Stimulated activated CD8-positive, alpha-beta memory T cell treated with anti-CD3 and anti-CD28 coated beads, Interleukin-7, amount 100 ng/mL, for 48 hours (primary cell): ENCODE data around the gene UBP1.
"Not testable (repeated sequence)": the region's sequence is repeated elsewhere in the genome, so short reads cannot be mapped to it uniquely, and the experiment has no call there.

Experiments
- DNase-seq, 2 donors: peaks; one replicate each; pipeline ENCODE4 v3.0.0-alpha.2; 2020; ENCODE audit warnings: low read depth in 1 of 2; ENCODE audit errors: extremely low read depth in 1 of 2

The UBP1 gene

GRCh38 chr3:33437556-33438283 lies 2.5 kb downstream of the UBP1 start:
- DNase-seq = no peak

GRCh38 chr3:33433843-33434242 lies 6.4 kb downstream of the UBP1 start:
- DNase-seq = no peak

DNA sequence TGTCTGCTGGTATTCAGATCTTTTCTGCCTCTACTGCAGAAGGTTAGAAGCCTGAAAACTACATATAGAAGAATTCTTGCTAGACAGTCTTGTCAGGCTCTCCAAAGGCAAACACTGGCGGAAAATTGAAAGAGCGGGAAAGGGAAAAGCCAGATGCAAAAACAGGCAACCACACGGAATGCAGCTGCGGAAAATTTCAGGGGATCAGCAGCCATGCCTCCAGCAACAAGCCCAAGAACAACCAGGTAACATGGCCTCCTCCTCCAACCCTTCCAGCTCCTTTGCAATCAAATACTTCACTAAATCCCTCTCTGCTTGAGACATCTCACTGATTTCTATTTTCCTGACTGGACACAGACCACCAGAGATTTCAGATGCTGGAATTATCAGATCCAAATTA lies 9.6 kb downstream of the UBP1 start:
- DNase-seq = no peak

- DNase-seq = no peak
These were observed 10.1 kb downstream of the UBP1 start for GRCh38 chr3:33430061-33430460.

- not testable (repeated sequence) for DNase-seq
These were observed 10.9 kb downstream of the UBP1 start for GRCh38 chr3:33429306-33429705.

GRCh38 chr3:33428734-33429133 lies 11.5 kb downstream of the UBP1 start:
- no peak for DNase-seq

DNA sequence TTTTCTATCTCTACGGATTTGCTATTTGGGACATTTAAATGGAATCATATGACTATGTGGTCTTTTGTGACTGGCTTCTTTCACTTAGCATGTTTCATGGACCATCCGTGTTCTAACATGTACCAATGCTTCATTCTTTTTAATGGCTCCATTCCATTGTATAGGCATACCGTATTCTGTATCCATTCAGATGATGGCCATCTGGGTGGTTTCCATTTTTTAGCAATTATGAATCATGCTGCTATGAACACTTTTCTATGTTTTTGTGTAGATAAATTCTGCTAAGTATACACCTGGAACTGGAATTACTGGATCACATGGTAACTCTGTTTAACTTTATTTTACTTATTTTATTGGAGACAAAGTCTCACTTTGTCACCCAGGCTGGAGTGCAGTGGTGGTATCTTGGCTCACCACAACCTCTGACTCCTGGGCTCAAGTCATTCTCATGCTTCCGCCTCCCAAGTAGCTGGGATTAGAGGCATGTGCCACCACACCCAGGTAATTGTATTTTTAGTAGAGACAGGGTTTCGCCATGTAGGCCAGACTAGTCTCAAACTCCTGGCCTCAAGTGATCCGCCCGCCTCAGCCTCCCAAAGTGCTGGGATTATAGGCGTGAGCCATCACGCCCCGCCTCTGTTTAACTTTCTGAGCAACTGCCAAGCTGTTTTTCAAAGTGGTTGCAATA lies 13.4 kb downstream of the UBP1 start:
- no peak for DNase-seq

DNA sequence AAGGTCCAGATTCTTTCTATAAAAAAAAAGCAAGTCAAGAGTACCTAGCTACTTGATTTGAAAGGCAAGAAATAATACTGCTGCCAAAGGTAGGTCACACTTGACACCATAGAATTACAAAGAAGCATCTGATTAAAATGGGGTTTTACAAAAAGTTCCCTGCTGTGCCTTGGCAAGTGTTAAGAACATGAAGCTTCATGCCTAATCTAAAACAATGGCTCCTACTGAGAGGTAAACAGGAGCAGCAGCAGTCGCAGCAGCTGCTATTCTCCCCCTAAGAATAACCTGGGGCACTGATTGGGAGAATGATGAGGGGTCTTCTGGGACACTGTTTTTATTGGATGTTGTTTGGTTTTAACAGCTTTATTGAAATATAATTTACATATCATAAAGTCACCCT lies 14.1 kb downstream of the UBP1 start:
- no peak for DNase-seq

DNA sequence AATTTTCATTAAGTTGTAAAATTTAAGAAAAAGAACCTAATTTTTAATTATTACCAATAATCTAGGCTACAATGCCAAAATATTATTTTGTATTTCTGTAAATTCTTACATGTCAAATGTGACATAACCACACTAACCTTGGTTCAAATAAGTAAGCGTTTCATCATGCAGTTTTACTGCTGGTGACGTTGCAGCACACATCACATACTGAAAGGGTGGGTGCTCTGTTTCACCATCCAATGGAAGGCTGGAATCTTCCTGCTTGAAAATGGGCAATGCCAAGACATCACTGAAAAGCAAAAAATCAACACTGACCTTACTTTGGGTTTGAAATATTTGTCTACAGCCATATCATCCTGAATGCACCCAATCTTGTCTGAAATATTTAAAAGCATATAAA lies 14.8 kb downstream of the UBP1 start:
- no peak for DNase-seq

GRCh38 chr3:33424606-33425452 lies 15.4 kb downstream of the UBP1 start:
- no peak for DNase-seq

DNA sequence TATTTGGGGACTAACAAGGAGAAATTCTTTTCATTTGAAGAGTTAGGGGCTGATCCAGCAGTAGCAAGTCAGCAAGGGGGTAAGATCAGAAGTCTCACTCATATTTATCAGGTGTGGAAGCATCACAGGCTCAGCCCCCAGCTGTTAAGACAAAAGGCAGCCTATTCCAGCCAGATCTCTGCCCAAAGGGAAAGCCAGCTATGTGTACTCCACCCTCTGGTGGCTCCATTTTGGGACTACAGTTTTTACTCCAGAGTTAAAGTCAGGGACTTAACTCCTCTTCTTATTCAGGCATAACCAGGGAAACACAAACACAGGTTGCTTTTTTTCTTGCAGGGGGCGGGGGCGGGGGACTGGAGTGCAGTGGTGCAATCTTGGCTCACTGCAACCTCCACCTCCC lies 19.2 kb downstream of the UBP1 start:
- no peak for DNase-seq

DNA sequence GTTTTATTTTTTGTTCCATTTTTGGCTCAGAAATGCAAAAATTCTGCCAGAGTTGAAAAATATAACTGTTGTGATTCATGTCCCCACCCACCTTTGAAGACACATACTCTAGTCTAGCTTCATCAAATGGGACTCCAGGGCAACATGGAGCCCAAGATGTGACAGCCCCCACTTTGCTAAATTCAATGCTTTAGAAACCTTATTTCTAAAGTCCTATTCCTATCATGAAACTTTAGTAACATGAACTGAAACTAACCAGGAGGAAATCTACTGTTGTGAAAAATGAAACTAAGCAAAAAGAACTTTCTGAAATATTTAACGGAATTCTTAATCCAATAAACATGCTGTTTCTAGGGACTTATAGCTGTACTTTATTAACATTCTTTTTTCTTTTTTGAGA lies 20.3 kb downstream of the UBP1 start:
- DNase-seq = no peak

DNA sequence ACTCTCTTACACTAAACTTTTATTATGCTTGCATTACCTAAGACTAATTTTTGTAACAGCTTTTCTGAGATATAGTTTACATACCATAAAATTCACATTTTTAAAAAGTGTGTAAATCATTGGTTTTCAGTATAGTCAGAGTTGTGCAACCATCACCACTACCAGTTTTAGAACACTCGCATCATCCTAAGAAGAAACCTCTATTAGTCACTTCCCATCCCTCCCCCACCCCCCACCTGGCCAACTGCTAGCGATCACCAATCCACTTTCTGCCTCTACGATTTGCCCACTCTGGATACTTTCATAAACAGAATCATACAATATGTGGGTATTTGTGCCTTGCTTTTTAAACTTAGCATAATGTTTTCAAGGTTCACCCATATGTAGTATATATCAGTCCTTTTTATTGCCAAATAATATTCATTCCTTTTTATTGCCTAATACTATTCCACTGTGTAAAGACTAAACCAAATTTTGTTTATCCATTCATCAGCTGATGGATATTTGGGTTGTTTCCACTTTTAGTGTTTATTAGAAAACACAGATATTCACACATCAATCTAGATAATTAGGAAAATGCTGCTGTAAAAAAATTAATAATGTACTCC lies 23.0 kb downstream of the UBP1 start:
- no peak for DNase-seq

GRCh38 chr3:33410816-33411215 lies 29.4 kb downstream of the UBP1 start:
- not testable (repeated sequence) for DNase-seq

GRCh38 chr3:33403756-33404155 lies 36.4 kb downstream of the UBP1 start:
- no peak for DNase-seq

GRCh38 chr3:33402936-33403335 lies 37.3 kb downstream of the UBP1 start:
- no peak for DNase-seq

GRCh38 chr3:33401781-33402180 lies 38.4 kb downstream of the UBP1 start:
- DNase-seq = no peak

DNA sequence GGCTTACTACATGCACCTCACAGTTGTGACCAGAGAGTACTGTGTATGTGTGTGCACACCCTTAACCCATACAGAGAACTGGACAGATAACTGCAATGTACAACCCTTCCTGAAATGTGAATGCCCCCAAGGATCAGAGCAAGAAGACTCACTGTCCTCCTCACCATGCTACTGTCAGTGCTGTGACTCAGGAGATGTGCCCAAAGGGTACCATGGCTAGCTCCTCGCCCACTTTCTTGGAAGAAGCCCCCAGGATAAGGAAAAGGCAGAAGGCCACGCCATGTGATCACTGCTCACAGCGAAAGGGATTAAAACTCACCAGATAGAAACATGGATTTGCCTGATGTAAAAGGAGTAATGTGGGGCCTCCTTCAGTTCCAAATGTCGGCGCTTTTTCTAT lies 41.8 kb downstream of the UBP1 start:
- no peak for DNase-seq

- no peak for DNase-seq
These were observed 44.3 kb downstream of the UBP1 start for GRCh38 chr3:33395900-33396299.

DNA sequence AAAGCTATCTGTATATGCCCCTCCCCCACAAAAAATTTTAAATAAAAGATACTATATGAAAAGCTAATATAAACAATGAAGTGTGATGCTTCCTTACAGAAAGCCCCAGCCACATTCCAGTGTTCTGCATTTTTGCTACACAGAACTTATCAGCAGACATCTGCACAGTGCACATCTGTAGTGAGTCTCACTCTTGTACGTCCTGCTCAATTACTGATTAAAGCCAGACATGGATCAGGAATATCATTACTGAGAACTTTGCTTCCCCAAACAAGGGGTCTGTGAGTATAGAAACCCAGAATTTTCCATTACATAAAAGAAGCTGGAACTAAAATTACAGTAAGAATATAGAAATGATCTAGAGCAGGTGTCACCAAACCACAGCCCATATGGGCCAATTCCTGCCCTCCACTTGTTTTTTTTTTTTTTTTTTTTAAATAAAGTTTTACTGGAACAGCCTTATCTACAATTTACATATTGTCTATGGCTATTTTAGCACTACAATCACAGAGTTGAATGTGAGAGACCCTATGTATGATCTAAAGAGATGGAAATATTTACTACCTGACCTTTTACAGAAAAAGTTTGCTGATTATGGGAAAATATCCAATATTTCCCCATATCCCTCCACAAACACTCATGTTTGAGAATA lies 45.7 kb downstream of the UBP1 start:
- no peak for DNase-seq

DNA sequence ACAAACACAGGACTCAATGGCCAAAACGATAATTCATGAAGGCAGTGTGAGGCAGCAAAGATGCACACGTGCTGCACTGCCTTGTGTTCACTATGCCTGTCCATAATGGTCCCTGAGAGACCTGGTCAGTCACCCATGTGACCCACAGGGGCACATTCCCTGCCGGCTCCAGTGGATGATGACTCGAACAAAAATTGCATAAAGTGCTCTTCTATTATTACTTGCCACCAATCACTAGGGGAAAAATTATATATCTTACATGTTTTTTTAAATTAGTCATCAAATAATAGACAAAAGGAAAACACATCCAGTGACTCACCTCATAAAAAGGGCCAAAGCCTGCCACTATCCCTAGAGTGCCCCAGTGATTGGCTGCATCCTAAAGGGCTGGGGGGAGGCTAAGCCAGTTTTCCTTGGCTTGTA lies 47.5 kb downstream of the UBP1 start:
- DNase-seq = no peak
